IMR-90 (cell line): ENCODE data around the gene SOX1. TPM values are rescaled to one million over a fixed set of nuclear protein-coding genes. Genes with fewer than 3 reads are reported as not detected.

Experiments used
- ATAC-seq: fragments of 200-7000 bp; cut with Tn5 transposase; 2 replicates; pipeline ENCODE4 v1.9.1; 2020; ENCODE audit warnings: low read depth, mild to moderate bottlenecking, moderate library complexity
- BruUV-seq: library from RNA; stranded (reverse); fragments of 400-500 nt; replicated peaks from 2 replicates; lab custom pipeline; 2021; lab: Mats Ljungman, UMichigan
- CTCF ChIA-PET: fragments of 300-600 bp; formaldehyde crosslinking; extraction: SDS; loops from one replicate; lab custom pipeline; 2021; ENCODE audit warnings: antibody characterized with exemption; lab: Yijun Ruan, JAX
- POLR2A ChIA-PET: fragments of 300-600 bp; sonication (Branson Sonifier 250); formaldehyde crosslinking; loops from one replicate; lab custom pipeline; 2022; ENCODE audit warnings: antibody characterized with exemption; ENCODE audit not compliant: unreplicated experiment; lab: Charles Lee
- DNase-seq: peaks from one replicate; pipeline ENCODE4 v3.0.0; 2013
- H2AFZ ChIP-seq: replicated peaks from 2 replicates; pipeline ENCODE3; 2013; ENCODE audit warnings: low read length, mild to moderate bottlenecking; ENCODE audit not compliant: poor library complexity
- H2AK5ac ChIP-seq: 2 replicates; pipeline ENCODE4 v1.6.1; 2013; ENCODE audit warnings: low read depth, low read length, inconsistent platforms
- H2AK9ac ChIP-seq: replicated peaks from 2 replicates; pipeline ENCODE3; 2013; ENCODE audit warnings: mild to moderate bottlenecking, low read depth, low read length, moderate library complexity; ENCODE audit not compliant: poor library complexity
- H2BK120ac ChIP-seq: 2 replicates; pipeline ENCODE4 v1.6.1; 2013; ENCODE audit warnings: low read depth, low read length, inconsistent platforms
- H2BK15ac ChIP-seq: 3 replicates; pipeline ENCODE4 v1.6.1; 2013; ENCODE audit warnings: low read depth, low read length, inconsistent platforms
- H2BK20ac ChIP-seq: 2 replicates; pipeline ENCODE4 v1.6.1; 2013; ENCODE audit warnings: low read depth, mild to moderate bottlenecking, inconsistent platforms, low read length, moderate library complexity
- H2BK5ac ChIP-seq: 2 replicates; pipeline ENCODE4 v1.6.1; 2013; ENCODE audit warnings: mild to moderate bottlenecking, low read depth, low read length, inconsistent platforms; ENCODE audit not compliant: poor library complexity, severe bottlenecking
- H3K14ac ChIP-seq: replicated peaks from 2 replicates; pipeline ENCODE4 v1.6.1; 2013; ENCODE audit warnings: low read depth, low read length, inconsistent platforms
- H3K18ac ChIP-seq: 2 replicates; pipeline ENCODE4 v1.6.1; 2013; ENCODE audit warnings: low read depth, low read length, control low read depth
- H3K23ac ChIP-seq: 2 replicates; pipeline ENCODE4 v1.6.1; 2013; ENCODE audit warnings: low read depth, low read length, inconsistent platforms
- H3K27ac ChIP-seq: 2 replicates; pipeline ENCODE4 v1.5.1; 2013; ENCODE audit warnings: mild to moderate bottlenecking, control low read depth, low read length; ENCODE audit not compliant: insufficient read depth
- H3K27me3 ChIP-seq: 2 replicates; pipeline ENCODE4 v1.6.1; 2013; ENCODE audit warnings: low read length; ENCODE audit not compliant: control insufficient read depth, insufficient read depth
- H3K36me3 ChIP-seq: 2 replicates; pipeline ENCODE4 v1.6.1; 2013; ENCODE audit warnings: low read length, mixed read lengths; ENCODE audit not compliant: control insufficient read depth, insufficient read depth
- H3K4ac ChIP-seq: 2 replicates; pipeline ENCODE4 v1.6.1; 2013; ENCODE audit warnings: low read depth, low read length, inconsistent platforms
- H3K4me1 ChIP-seq: 2 replicates; pipeline ENCODE4 v1.6.1; 2013; ENCODE audit warnings: low read length, mixed read lengths; ENCODE audit not compliant: control insufficient read depth, insufficient read depth
- H3K4me2 ChIP-seq: 2 replicates; pipeline ENCODE4 v1.6.1; 2013; ENCODE audit warnings: low read depth, mild to moderate bottlenecking, control low read depth, low read length, moderate library complexity
- H3K4me3 ChIP-seq: 2 replicates; pipeline ENCODE4 v1.5.1; 2013; ENCODE audit warnings: low read depth, mild to moderate bottlenecking, control low read depth, low read length, moderate library complexity; ENCODE audit not compliant: insufficient read depth
- H3K56ac ChIP-seq: 2 replicates; pipeline ENCODE4 v1.6.1; 2013; ENCODE audit warnings: low read length, inconsistent platforms; ENCODE audit not compliant: insufficient read depth; ENCODE audit errors: extremely low read depth
- H3K79me1 ChIP-seq, 2 experiments: 2 replicates each; pipeline ENCODE4 v1.6.1; 2013; ENCODE audit warnings: low read length in 2 of 2, inconsistent platforms in 1 of 2, low read depth in 1 of 2
- H3K9ac ChIP-seq: 2 replicates; pipeline ENCODE4 v1.6.1; 2013; ENCODE audit warnings: low read depth, low read length, control low read depth
- H3K9me1 ChIP-seq: 2 replicates; pipeline ENCODE4 v1.6.1; 2013; ENCODE audit warnings: low read length, inconsistent platforms; ENCODE audit not compliant: insufficient read depth
- H3K9me3 ChIP-seq: 2 replicates; pipeline ENCODE4 v1.6.1; 2013; ENCODE audit warnings: low read length; ENCODE audit not compliant: control insufficient read depth, insufficient read depth
- H4K20me1 ChIP-seq: 2 replicates; pipeline ENCODE4 v1.6.1; 2013; ENCODE audit warnings: low read length, inconsistent platforms; ENCODE audit not compliant: insufficient read depth
- H4K5ac ChIP-seq: 2 replicates; pipeline ENCODE4 v1.6.1; 2013; ENCODE audit warnings: mild to moderate bottlenecking, low read depth, low read length, control low read depth
- H4K8ac ChIP-seq, 2 experiments: 2 replicates each; pipeline ENCODE4 v1.6.1; 2013; ENCODE audit warnings: low read depth in 2 of 2, low read length in 2 of 2, control low read depth in 1 of 2, inconsistent platforms in 1 of 2
- H4K91ac ChIP-seq: 2 replicates; pipeline ENCODE4 v1.6.1; 2013; ENCODE audit warnings: low read depth, low read length, inconsistent platforms; ENCODE audit not compliant: insufficient read depth
- FOS ChIP-seq: fragments of 150-350 bp; IDR thresholded peaks from 2 replicates; pipeline ENCODE4 v1.6.1; 2016; ENCODE audit warnings: low read depth, low read length
- MAFK ChIP-seq: IDR thresholded peaks from 2 replicates; pipeline ENCODE4 v1.6.1; 2012; ENCODE audit warnings: low read depth, low read length, improper control_type of control experiment
- MAZ ChIP-seq: IDR thresholded peaks from 2 replicates; pipeline ENCODE4 v1.6.1; 2012; ENCODE audit warnings: low read depth, mild to moderate bottlenecking, low read length, improper control_type of control experiment, moderate library complexity, borderline replicate concordance
- NFE2L2 ChIP-seq: fragments of 150-350 bp; IDR thresholded peaks from 2 replicates; pipeline ENCODE4 v1.6.1; 2016; ENCODE audit warnings: low read depth, mild to moderate bottlenecking, low read length
- POLR2A ChIP-seq: IDR thresholded peaks from 2 replicates; pipeline ENCODE4 v1.6.1; 2012; ENCODE audit warnings: mild to moderate bottlenecking, low read depth, low read length
- RAD21 ChIP-seq: IDR thresholded peaks from 2 replicates; pipeline ENCODE4 v1.6.1; 2012; ENCODE audit warnings: low read length, improper control_type of control experiment
- SMC3 ChIP-seq: fragments of 150-350 bp; IDR thresholded peaks from 2 replicates; pipeline ENCODE4 v1.6.1; 2016; ENCODE audit warnings: low read depth, mild to moderate bottlenecking, antibody characterized with exemption, low read length, moderate library complexity
- WGBS, 2 experiments: methylation state at CpG; one replicate each; pipeline versions ENCODE4 v1.1.5 to v1.1.7; 2013; ENCODE audit warnings: missing lambda C conversion rate in 2 of 2; ENCODE audit not compliant: insufficient read length in 1 of 2; ENCODE audit errors: extremely low coverage in 2 of 2; 5-methylcytosine and 5-hydroxymethylcytosine counted together
- dilution Hi-C: fragments of 300-500 bp; cut with HindIII; formaldehyde crosslinking; loops from one replicate; pipeline ENCODE4 v1.14.3; 2018; ENCODE audit warnings: low sequenced_read_pairs; ENCODE audit not compliant: unreplicated experiment
- in situ Hi-C: fragments of 300-500 bp; cut with MboI; formaldehyde crosslinking; loops from 3 replicates; pipeline ENCODE4 v1.14.3; 2019; ENCODE audit warnings: low sequenced_read_pairs, inconsistent platforms, mixed read lengths
- intact Hi-C: fragments of 100-400 bp; cut with micrococcal nuclease; formaldehyde crosslinking; loops from 2 replicates; pipeline ENCODE4 v1.10.0; 2022
- polyA plus RNA-seq, 3 experiments: library from polyadenylated mRNA; depleted of rRNA; stranded (reverse); fragments of >200 nt; gene quantifications; 2 replicates each; pipeline ENCODE4 v1.2.3, GENCODE V29; 2012; ENCODE audit warnings: low replicate concordance in 1 of 3
- total RNA-seq: library from RNA; depleted of rRNA; stranded (reverse); fragments of >200 nt; gene quantifications from 2 replicates; pipeline ENCODE4 v1.2.3, GENCODE V29; 2012
- TF ChIP-seq, protein P1 (sequence below): conservative IDR thresholded peaks from 2 replicates; pipeline ENCODE4 v1.5.1; 2012; ENCODE audit warnings: mild to moderate bottlenecking, low read depth, low read length, improper control_type of control experiment
- TF ChIP-seq, protein P2 (sequence below): fragments of 150-350 bp; IDR thresholded peaks from 2 replicates; pipeline ENCODE4 v1.6.1; 2016; ENCODE audit warnings: low read depth, mild to moderate bottlenecking, low read length, moderate library complexity, borderline replicate concordance

The SOX1 gene
- total and polyA plus RNA-seq, 2 of the 4 experiments (the other 2 are of a cell fraction), result not detected

DNA sequence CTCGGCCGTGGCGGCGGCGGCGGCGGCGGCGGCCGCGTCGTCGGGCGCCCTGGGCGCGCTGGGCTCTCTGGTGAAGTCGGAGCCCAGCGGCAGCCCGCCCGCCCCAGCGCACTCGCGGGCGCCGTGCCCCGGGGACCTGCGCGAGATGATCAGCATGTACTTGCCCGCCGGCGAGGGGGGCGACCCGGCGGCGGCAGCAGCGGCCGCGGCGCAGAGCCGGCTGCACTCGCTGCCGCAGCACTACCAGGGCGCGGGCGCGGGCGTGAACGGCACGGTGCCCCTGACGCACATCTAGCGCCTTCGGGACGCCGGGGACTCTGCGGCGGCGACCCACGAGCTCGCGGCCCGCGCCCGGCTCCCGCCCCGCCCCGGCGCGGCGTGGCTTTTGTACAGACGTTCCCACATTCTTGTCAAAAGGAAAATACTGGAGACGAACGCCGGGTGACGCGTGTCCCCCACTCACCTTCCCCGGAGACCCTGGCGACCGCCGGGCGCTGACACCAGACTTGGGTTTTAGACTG, 1.7 kb downstream of the SOX1 start:
- in situ Hi-C loops, result no loop called here
- DNase-seq, result no peak
- H3K9me1 ChIP-seq, result no peaks in the 10 kb centered on the region
- H4K8ac ChIP-seq, result no peak overlapping the region
- no peak overlapping the region for H4K5ac ChIP-seq
- intact Hi-C loops, result no loop called here
- no peak overlapping the region for H3K4me3 ChIP-seq
- BruUV-seq, result no TSS peak
- H3K27me3 ChIP-seq, result peaks cover 61% of the 10 kb centered on the region
- no peak overlapping the region for H3K56ac ChIP-seq
- no peak overlapping the region for H2AK5ac ChIP-seq
- TF ChIP-seq NFE2L2 (no peak), RAD21 (no peak), FOS (no peak), MAZ (no peak), MAFK (no peak), SMC3 (no peak), POLR2A (no peak)
- TF ChIP-seq, protein P1, sequence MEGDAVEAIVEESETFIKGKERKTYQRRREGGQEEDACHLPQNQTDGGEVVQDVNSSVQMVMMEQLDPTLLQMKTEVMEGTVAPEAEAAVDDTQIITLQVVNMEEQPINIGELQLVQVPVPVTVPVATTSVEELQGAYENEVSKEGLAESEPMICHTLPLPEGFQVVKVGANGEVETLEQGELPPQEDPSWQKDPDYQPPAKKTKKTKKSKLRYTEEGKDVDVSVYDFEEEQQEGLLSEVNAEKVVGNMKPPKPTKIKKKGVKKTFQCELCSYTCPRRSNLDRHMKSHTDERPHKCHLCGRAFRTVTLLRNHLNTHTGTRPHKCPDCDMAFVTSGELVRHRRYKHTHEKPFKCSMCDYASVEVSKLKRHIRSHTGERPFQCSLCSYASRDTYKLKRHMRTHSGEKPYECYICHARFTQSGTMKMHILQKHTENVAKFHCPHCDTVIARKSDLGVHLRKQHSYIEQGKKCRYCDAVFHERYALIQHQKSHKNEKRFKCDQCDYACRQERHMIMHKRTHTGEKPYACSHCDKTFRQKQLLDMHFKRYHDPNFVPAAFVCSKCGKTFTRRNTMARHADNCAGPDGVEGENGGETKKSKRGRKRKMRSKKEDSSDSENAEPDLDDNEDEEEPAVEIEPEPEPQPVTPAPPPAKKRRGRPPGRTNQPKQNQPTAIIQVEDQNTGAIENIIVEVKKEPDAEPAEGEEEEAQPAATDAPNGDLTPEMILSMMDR, result no peak
- TF ChIP-seq, protein P2, sequence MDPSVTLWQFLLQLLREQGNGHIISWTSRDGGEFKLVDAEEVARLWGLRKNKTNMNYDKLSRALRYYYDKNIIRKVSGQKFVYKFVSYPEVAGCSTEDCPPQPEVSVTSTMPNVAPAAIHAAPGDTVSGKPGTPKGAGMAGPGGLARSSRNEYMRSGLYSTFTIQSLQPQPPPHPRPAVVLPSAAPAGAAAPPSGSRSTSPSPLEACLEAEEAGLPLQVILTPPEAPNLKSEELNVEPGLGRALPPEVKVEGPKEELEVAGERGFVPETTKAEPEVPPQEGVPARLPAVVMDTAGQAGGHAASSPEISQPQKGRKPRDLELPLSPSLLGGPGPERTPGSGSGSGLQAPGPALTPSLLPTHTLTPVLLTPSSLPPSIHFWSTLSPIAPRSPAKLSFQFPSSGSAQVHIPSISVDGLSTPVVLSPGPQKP, result no peak
- H3K36me3 ChIP-seq, result no peaks in the 10 kb centered on the region
- H3K4me1 ChIP-seq, result no peaks in the 10 kb centered on the region
- no peak overlapping the region for H2BK20ac ChIP-seq
- H2AK9ac ChIP-seq, result no peak overlapping the region
- no peak overlapping the region for H3K9ac ChIP-seq
- no peak overlapping the region for H2BK120ac ChIP-seq
- no peak overlapping the region for H3K14ac ChIP-seq
- ChIA-PET CTCF (no interaction called here), POLR2A (no interaction called here)
- no peak overlapping the region for H3K4ac ChIP-seq
- no peak for ATAC-seq
- no peaks in the 10 kb centered on the region for H3K79me1 ChIP-seq
- no peak overlapping the region for H2BK15ac ChIP-seq
- no peak overlapping the region for H2BK5ac ChIP-seq
- no peak overlapping the region for H3K18ac ChIP-seq
- H3K27ac ChIP-seq, result no peak overlapping the region
- H3K23ac ChIP-seq, result no peak overlapping the region
- 0% methylated on average over 9 of the region's 80 CpGs; no CpG with 5 or more reads in 1 of the 2 experiments for WGBS, 2 experiments
- peaks cover 5% of the 10 kb centered on the region for H3K9me3 ChIP-seq
- no peak overlapping the region for H3K4me2 ChIP-seq
- no peaks in the 10 kb centered on the region for H4K20me1 ChIP-seq
- dilution Hi-C loops, result no loop called here
- no peak overlapping the region for H4K91ac ChIP-seq
- H2AFZ ChIP-seq, result no peak overlapping the region
